ENCODE results near the gene PHB1. TPM values are rescaled to one million over a fixed set of nuclear protein-coding genes. Genes with fewer than 3 reads are reported as not detected.
A peak's percentile ranks its signal among the peaks of the same experiment; 100 is the strongest.

Gene PHB1
- polyA plus RNA-seq (ENCODE audit: insufficient read length in 4 of 4): 100 to 1,000 TPM; 235 to 261 (median 240) TPM

GRCh38 chr17:49414622-49415350 is at the start of gene PHB1:
TSS of gene PHB1 (minus strand) at chr17:49414882. CDS start at chr17:49413264, 1,618 bp downstream.
- peak; percentile 88 to 97 (median 94) for DNase-seq (ENCODE audit: low read depth in 4 of 4, low spot score in 3 of 4)

DNA sequence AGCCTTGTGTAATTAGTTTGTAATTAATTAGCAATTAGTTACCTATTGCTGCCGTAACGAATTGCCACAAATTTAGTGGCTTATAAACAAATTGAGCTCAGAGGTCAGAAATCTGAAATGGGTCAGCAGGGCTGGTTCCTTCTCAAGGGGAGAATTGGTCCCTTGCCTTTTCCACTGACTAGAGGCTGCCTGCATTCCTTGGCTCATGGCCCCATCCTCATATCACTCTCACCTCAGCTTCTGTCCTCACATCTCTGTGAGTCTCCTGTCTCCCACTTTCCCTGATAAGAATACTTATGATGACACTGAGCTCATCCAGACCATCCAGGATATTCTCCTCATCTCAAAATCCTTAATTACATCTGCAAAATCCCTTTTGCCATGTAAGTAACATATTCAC is 49.4 kb upstream of the PHB1 start:
- no peak for DNase-seq (ENCODE audit: low read depth in 4 of 4, low spot score in 3 of 4)

DNA sequence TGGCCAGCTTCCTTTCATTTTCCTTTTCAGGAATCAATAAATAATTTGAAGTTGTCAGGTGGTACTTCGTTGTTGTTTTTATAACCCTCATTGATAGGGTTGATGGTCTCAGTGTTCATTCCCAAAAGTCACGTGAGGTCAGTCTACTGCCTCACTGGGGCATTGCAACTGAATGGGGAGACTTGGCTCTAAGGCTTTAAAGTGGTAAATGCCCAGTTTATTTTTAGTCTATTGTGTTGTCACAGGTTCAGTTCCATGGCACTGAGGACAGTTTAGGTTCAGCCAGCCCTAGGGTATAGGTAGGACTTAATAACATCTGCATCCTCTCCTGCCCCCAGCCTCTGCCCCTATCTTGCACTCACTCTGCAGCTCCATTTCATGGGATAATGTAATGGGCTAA is 46.9 kb upstream of the PHB1 start:
- no peak for DNase-seq (ENCODE audit: low read depth in 4 of 4, low spot score in 3 of 4)

DNA sequence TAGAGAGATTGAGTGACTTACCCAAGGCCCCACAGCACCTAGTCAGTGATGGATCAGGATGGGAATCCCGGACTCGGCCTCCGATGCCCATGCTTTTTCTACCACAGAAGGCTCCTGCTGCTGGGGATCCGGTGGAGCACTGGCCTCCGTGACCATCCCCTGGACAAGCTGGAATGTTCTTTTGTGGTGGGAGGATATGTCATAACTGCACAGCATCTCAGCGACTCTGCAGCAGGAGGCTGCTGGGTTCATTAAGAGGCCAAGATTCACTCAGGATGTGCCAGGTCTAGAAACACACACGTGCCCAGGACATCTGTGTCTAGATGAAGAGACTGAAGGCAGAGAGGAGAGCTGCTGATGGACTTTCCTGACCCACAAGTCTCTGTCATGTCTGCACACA is 45.7 kb upstream of the PHB1 start:
- DNase-seq (ENCODE audit: low read depth in 4 of 4, low spot score in 3 of 4): no peak

GRCh38 chr17:49459401-49459984 is 44.8 kb upstream of the PHB1 start:
- DNase-seq (ENCODE audit: low read depth in 4 of 4, low spot score in 3 of 4): no peak

DNA sequence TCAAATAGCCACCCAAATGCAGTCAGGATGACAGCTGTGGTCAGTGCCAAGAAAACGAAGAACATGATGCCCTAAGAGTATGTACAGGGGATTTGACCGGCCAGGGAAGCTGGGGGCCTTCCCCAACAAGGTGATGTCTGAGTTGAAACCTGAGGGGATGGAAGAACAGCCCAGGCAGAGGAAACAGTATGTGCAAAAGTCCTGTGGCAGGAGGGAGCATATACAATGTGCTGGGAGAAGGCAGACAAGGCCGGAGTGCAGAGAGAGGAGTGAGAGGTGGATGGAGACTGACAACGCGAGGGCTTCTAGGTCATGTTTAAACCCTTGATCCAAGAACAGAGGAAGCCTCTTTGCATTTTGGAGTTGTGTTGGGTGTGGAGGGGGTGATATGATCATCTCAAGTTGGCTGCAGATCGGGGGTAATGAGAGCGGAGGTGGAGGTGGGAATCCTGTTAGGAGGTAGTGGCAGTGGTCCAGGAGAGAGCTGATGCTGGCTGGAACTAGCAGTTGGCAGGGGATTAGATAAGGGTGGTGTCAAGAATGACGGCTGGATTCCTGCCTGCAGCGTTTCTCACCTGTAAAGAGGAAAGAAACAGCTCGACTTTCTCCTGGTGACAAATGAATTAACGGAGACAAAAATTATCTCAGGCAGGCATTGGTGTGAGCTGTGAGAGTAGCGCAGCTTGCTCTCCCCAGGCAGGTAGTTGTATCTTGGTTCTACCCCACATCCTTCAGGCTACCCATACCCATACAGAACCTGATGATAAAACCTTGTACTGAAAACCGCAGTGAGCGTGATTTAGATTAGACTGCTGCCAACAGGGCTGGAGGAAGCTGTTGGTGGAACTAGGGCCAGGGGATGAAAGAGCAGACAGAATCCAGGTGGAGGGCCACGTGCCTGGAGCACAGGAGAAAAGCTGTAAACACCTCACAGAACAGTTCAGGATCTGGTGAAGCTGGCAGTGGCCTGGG is 43.2 kb upstream of the PHB1 start:
- no peak for DNase-seq (ENCODE audit: low read depth in 4 of 4, low spot score in 3 of 4)

GRCh38 chr17:49456183-49456965 is 41.7 kb upstream of the PHB1 start:
- DNase-seq (ENCODE audit: low read depth in 4 of 4, low spot score in 3 of 4): no peak

GRCh38 chr17:49455272-49455861 is 40.7 kb upstream of the PHB1 start:
- DNase-seq (ENCODE audit: low read depth in 4 of 4, low spot score in 3 of 4): no peak

DNA sequence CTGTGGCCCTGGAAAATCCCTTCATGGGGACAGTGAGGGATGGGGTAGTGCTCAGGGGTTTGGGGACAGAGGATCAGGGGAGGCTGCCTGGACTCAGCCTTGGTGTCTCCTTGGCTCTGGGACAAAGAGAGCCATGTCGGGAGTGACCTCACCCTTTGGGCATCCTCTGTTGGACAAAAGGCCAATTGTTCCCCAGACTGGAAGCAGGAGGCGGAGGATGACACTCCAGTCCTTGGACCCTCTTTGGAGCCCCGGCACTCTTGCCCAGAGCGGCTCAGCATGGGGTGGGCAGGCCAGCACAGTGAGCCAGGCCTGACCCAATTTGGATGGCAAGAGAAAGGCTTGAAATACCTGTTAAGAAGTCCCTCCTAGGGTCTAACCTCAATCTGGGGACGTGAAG is 39.4 kb upstream of the PHB1 start:
- no peak for DNase-seq (ENCODE audit: low read depth in 4 of 4, low spot score in 3 of 4)

- DNase-seq (ENCODE audit: low read depth in 4 of 4, low spot score in 3 of 4): no peak
Measured at GRCh38 chr17:49452661-49453060, 38.0 kb upstream of the PHB1 start.

GRCh38 chr17:49452201-49452600 is 37.5 kb upstream of the PHB1 start:
- no peak for DNase-seq (ENCODE audit: low read depth in 4 of 4, low spot score in 3 of 4)

DNA sequence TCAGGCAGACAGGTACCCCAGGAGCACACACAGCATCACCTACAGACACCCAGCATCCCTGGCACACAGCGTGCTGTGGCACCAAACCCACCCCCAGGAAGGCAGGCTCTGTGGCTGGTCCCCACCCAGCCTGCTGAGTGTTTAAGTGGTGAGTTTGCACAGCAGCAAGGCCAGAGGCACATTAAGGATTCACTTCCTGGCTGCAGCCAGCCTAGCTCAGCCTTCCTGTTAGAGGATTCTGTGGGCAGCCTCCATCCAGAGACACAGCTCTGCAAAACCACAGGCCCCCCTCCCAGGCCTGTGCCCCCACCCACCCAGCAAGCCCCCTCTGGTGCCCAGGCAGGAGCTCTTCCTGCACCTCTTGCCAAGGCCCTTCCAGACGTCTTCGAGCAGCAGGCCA is 36.1 kb upstream of the PHB1 start:
- no peak for DNase-seq (ENCODE audit: low read depth in 4 of 4, low spot score in 3 of 4)

DNA sequence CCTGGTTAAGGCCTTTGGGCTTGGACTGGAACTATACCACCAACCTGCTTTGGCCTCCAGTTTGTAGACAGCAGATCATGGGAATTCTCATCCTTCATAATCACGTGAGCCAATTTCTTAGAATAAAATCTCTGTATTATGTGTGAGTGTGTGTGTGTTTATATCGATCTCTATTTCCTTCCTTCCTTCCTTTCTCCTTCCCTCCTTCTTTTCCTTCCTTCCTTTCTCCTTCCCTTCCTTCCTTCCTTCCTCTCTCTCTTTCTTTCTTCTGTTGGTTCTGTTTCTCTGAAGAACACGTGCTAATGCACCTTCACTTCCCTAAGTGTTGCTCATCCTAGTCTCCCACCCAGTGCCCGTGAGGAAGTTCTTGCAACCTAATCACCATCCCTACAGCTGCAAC is 35.5 kb upstream of the PHB1 start:
- DNase-seq (ENCODE audit: low read depth in 4 of 4, low spot score in 3 of 4): no peak

GRCh38 chr17:49447628-49448302 is 33.1 kb upstream of the PHB1 start:
- DNase-seq (ENCODE audit: low read depth in 4 of 4, low spot score in 3 of 4): no peak

DNA sequence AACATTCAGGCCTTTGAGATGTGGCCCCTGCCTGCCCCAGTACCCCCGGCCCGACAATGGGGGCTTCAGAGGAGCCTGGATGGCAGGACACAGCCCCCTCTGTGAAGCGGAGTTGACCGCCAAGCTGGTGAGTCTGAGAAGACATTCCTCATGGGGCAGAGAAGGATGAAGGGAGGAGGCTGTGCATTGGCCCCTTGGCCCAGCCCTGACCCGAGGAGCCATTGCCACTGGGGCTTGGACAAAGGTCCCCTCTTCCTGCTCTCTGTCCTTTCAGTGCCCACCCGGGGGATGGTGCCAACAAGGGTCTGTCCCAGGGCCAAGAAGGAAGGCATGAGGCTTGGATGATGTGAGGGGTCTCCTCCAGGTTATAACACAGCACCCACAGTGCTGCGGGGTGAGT is 30.9 kb upstream of the PHB1 start:
- no peak for DNase-seq (ENCODE audit: low read depth in 4 of 4, low spot score in 3 of 4)

GRCh38 chr17:49444384-49444783 is 29.7 kb upstream of the PHB1 start:
- DNase-seq (ENCODE audit: low read depth in 4 of 4, low spot score in 3 of 4): no peak

DNA sequence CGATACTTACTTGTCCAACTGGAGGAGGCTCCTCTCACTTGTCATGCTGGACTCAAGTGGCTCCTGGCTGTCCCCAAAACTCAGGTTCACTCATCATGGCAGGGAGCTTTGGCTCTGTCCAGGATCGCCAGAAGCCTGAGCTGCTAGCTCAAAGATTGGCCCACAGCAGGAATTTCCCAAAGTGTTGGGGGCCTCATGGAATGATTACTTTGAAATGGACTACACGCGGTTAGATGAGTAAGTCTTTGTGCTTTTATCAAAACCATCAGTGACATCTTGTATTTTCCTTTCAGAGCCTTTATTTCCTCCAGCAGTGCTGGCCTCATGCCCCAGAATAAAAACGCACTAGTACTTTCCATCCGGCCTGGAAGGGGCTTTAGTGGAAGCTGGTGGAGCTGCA is 29.2 kb upstream of the PHB1 start:
- DNase-seq (ENCODE audit: low read depth in 4 of 4, low spot score in 3 of 4): no peak

DNA sequence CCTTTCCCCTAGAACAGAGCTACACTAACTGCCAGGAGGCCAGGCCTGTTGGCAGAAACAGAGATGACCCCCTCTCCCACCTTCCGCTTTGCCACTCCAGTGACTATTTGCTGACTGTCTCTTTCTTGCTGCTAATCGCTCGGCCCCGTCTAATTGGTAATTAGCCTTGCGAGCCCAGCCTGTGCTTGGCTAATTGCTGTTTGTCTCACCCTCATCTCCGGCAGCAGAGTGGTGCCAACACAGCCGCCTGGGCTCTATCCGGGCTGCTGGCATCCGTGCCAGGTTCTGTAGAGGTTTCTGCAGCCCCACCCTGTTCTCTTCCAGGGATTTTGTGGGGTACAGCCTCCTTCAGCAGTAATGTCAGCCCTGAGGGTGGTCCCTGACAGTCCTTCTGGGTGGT is 27.4 kb upstream of the PHB1 start:
- no peak for DNase-seq (ENCODE audit: low read depth in 4 of 4, low spot score in 3 of 4)

DNA sequence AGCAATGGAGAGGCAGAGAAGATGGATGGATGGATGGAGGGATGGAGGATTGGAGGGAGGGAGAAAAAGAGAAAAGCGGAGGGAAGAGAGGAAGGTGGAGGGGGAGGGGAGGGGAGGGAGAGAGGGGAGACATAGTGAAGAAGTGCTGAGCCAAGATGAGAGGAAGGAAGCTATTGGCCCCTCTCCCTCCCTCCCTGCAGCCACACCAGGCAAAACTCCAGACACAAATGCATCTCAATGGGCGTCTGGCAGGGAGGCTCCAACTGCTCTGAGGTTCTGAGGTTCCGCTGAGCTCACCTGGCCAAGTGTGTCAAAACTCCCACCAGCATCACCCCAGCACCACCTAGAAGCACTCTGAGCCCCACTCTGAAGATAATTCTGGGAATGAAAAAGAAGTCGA is 26.9 kb upstream of the PHB1 start:
- no peak for DNase-seq (ENCODE audit: low read depth in 4 of 4, low spot score in 3 of 4)

DNA sequence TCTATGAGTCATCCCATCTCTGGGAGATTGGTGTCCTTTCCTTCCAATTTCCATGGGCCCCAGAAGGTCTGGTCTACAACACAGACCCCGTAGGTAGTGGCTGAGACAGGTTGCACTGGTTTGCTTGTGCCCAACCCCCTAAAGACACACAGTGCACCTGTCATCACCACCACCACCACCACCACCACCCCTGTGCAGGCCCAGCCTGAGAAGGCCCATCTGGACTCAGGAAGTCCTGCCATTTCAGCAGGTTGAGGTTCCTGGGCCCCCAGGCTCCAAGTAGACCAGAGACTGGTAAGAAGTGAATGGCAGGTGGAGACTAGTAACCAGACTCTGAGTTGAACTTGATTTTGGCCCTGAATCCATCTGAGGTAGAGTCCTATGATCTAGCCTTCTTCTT is 25.9 kb upstream of the PHB1 start:
- no peak for DNase-seq (ENCODE audit: low read depth in 4 of 4, low spot score in 3 of 4)

Measured in right renal pelvis (tissue), 4 donors.